Memory B cell (primary cell): ENCODE measurements around the gene FCN3.
A peak's percentile ranks its signal among the peaks of the same experiment; 100 is the strongest.

ENCODE experiments used
- ATAC-seq: fragments of 150-1000 bp; cut with Tn5 transposase; 2 replicates; pipeline ENCODE4 v1.10.0; 2021; ENCODE audit warnings: low read depth, mild to moderate bottlenecking, moderate library complexity
- DNase-seq, 2 donors: peaks; one replicate each; pipeline ENCODE4 v3.0.0; 2022; ENCODE audit warnings: low spot score in 2 of 2
- H3K27ac Mint-ChIP-seq: one replicate; pipeline ENCODE4 v1.8.0; 2022; ENCODE audit warnings: mild to moderate bottlenecking, moderate library complexity, mixed read lengths
- H3K27me3 Mint-ChIP-seq: one replicate; pipeline ENCODE4 v1.8.0; 2022; ENCODE audit warnings: mixed read lengths
- H3K36me3 Mint-ChIP-seq: one replicate; pipeline ENCODE4 v1.8.0; 2022; ENCODE audit warnings: mild to moderate bottlenecking, mixed read lengths
- H3K4me1 Mint-ChIP-seq: one replicate; pipeline ENCODE4 v1.8.0; 2022; ENCODE audit warnings: mixed read lengths
- H3K4me3 Mint-ChIP-seq: one replicate; pipeline ENCODE4 v1.8.0; 2022; ENCODE audit warnings: mild to moderate bottlenecking, moderate library complexity, mixed read lengths
- H3K9me3 Mint-ChIP-seq: one replicate; pipeline ENCODE4 v1.8.0; 2022; ENCODE audit warnings: mixed read lengths

Gene FCN3

DNA sequence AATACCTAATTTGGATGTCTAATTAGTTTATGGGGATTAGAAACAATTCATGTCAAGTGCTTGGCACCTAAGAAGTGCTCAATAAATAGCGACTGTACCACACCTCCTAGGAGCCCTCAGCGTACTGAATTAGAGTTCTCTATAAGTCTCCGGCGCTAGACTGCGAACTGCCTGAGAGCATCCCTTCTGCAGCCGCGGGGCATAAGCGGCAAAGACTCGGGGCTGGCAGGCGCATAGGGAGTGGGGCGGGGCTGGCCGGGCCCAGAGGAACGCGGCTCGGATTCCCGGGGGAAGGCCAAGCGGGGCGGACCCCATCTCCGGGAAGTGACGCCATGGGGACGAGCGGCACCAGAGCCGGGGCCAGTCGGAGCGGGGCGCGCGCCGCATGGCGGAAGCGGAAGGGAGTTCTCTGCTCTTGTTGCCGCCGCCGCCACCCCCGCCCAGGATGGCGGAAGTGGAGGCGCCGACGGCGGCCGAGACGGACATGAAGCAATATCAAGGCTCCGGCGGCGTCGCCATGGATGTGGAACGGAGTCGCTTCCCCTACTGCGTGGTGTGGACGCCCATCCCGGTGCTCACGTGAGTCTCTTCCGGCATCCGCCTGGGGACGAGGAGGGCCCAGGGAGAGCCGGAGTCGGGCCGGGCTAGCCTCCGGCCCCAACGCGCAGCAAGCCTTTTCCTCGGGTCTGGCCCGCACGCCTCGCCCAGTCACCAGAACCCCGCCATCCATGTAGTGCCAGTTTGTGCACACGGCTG lies 52.6 kb downstream of the FCN3 start, which contains the start of gene TMEM222:
Gene TMEM222, plus strand, starts transcription at position 351 of the 756 bp plus-strand sequence. Its CDS starts 35 bp downstream, at position 386.
- H3K9me3 Mint-ChIP-seq = no peaks in the 10 kb centered on the region
- H3K36me3 Mint-ChIP-seq = peaks cover 12% of the 10 kb centered on the region
- peaks cover 10% of the 10 kb centered on the region for H3K27me3 Mint-ChIP-seq
- peak within 1 kb of the TSS; percentile 96 for H3K27ac Mint-ChIP-seq
- ATAC-seq (peak; percentile 96), DNase-seq (peak; percentile 95 to 98)
- H3K4me3 Mint-ChIP-seq = peak within 1 kb of the TSS; percentile 99
- peaks cover 25% of the 10 kb centered on the region for H3K4me1 Mint-ChIP-seq
